OCI-LY3 (cell line): ENCODE data around the gene MED12L.
"Not testable (repeated sequence)": the region's sequence is repeated elsewhere in the genome, so short reads cannot be mapped to it uniquely, and the experiment has no call there.

ENCODE experiments used
- H2AFZ ChIP-seq: fragments of 200-600, 300-600 bp; shearing (Covaris generic); 2 replicates; pipeline ENCODE4 v1.6.0; 2014; ENCODE audit warnings: antibody characterized with exemption, low read depth, low read length
- H3K27ac ChIP-seq: fragments of 200-600, 300-600 bp; sonication (generic); 2 replicates; pipeline ENCODE4 v1.5.1; 2014; ENCODE audit warnings: mild to moderate bottlenecking, low read length, moderate library complexity, mixed read lengths
- H3K27me3 ChIP-seq: fragments of 200-600, 300-600 bp; sonication (generic); 2 replicates; pipeline ENCODE4 v1.6.1; 2014; ENCODE audit warnings: low read depth, low read length, mixed read lengths
- H3K36me3 ChIP-seq: fragments of 200-600, 300-600 bp; sonication (generic); replicated peaks from 2 replicates; pipeline ENCODE3; 2014; ENCODE audit warnings: low read depth, low read length, mixed read lengths
- H3K4me1 ChIP-seq: fragments of 300-600, 200-600 bp; sonication (generic); 2 replicates; pipeline ENCODE4 v1.6.1; 2014; ENCODE audit warnings: low read length, mixed read lengths
- H3K4me2 ChIP-seq: fragments of 200-600, 300-600 bp; sonication (generic); 2 replicates; pipeline ENCODE4 v1.6.1; 2014; ENCODE audit warnings: low read length, mixed read lengths
- H3K4me3 ChIP-seq: fragments of 300-600, 200-600 bp; sonication (generic); 2 replicates; pipeline ENCODE4 v1.5.1; 2014; ENCODE audit warnings: antibody characterized with exemption, mild to moderate bottlenecking, low read length, moderate library complexity
- H3K79me2 ChIP-seq: fragments of 300-600, 200-600 bp; shearing (Covaris generic); 2 replicates; pipeline ENCODE4 v1.6.1; 2014; ENCODE audit warnings: mild to moderate bottlenecking, low read length, mixed read lengths
- H3K9ac ChIP-seq: fragments of 300-600, 200-600 bp; shearing (Covaris generic); 2 replicates; pipeline ENCODE4 v1.6.0; 2014; ENCODE audit warnings: mild to moderate bottlenecking, low read length, moderate library complexity
- H3K9me3 ChIP-seq: fragments of 200-600, 300-600 bp; shearing (Covaris generic); 2 replicates; pipeline ENCODE4 v1.6.1; 2014; ENCODE audit warnings: low read length, mixed read lengths; ENCODE audit not compliant: insufficient read depth
- H4K20me1 ChIP-seq: fragments of 200-600, 300-600 bp; sonication (generic); 2 replicates; pipeline ENCODE4 v1.6.1; 2016; ENCODE audit warnings: low read length, mixed read lengths; ENCODE audit not compliant: insufficient read depth
- CTCF ChIP-seq: fragments of 200-600, 300-600 bp; sonication (generic); IDR thresholded peaks from 2 replicates; pipeline ENCODE4 v1.5.1; 2014; ENCODE audit warnings: antibody characterized with exemption, low read length, low read depth
- EZH2phosphoT487 ChIP-seq: fragments of 200-600 bp; shearing (Covaris generic); IDR thresholded peaks from 2 replicates; pipeline ENCODE4 v1.6.1; 2018; ENCODE audit warnings: antibody characterized with exemption, mixed run types, low read depth

The MED12L gene

GRCh38 chr3:151232991-151233390 lies 147.5 kb downstream of the MED12L start:
- Histone ChIP-seq H3K27ac (no peak overlapping the region), H3K4me2 (no peak overlapping the region), H3K27me3 (no peaks in the 10 kb centered on the region), H3K36me3 (peaks cover 5% of the 10 kb centered on the region), H3K9me3 (no peaks in the 10 kb centered on the region), H3K4me1 (peaks cover 43% of the 10 kb centered on the region), H4K20me1 (no peaks in the 10 kb centered on the region), H3K4me3 (no peak overlapping the region), H3K79me2 (peaks cover 8% of the 10 kb centered on the region; the same call in 1 of the 2 replicates), H3K9ac (no peak overlapping the region), H2AFZ (no peak overlapping the region)
- TF ChIP-seq EZH2phosphoT487 = no peak
- TF ChIP-seq CTCF = no peak

- Histone ChIP-seq H3K27ac (no peak overlapping the region), H3K4me1 (peaks cover 26% of the 10 kb centered on the region), H4K20me1 (no peaks in the 10 kb centered on the region), H3K4me2 (no peak overlapping the region), H3K4me3 (no peak overlapping the region), H2AFZ (no peak overlapping the region), H3K36me3 (peaks cover 2% of the 10 kb centered on the region), H3K79me2 (peaks cover 5% of the 10 kb centered on the region; the same call in 1 of the 2 replicates), H3K9ac (no peak overlapping the region), H3K27me3 (no peaks in the 10 kb centered on the region), H3K9me3 (no peaks in the 10 kb centered on the region)
- TF ChIP-seq EZH2phosphoT487 (no peak), CTCF (no peak)
These were observed 149.4 kb downstream of the MED12L start for GRCh38 chr3:151234825-151235224.

GRCh38 chr3:151236316-151236715 lies 150.9 kb downstream of the MED12L start:
- H3K4me2 ChIP-seq = no peak overlapping the region
- no peak overlapping the region for H3K4me3 ChIP-seq
- H3K79me2 ChIP-seq = no peaks in the 10 kb centered on the region
- H3K4me1 ChIP-seq = peaks cover 11% of the 10 kb centered on the region
- no peak for TF ChIP-seq CTCF
- no peaks in the 10 kb centered on the region for H4K20me1 ChIP-seq
- no peak overlapping the region for H3K9ac ChIP-seq
- no peaks in the 10 kb centered on the region for H3K27me3 ChIP-seq
- no peak overlapping the region for H3K27ac ChIP-seq
- H3K36me3 ChIP-seq = peaks cover 2% of the 10 kb centered on the region
- no peak overlapping the region for H2AFZ ChIP-seq
- no peaks in the 10 kb centered on the region for H3K9me3 ChIP-seq

GRCh38 chr3:151236736-151237135 lies 151.3 kb downstream of the MED12L start:
- H3K27me3 ChIP-seq = no peaks in the 10 kb centered on the region
- H3K9me3 ChIP-seq = no peaks in the 10 kb centered on the region
- H2AFZ ChIP-seq = no peak overlapping the region
- no peak overlapping the region for H3K27ac ChIP-seq
- no peak overlapping the region for H3K9ac ChIP-seq
- no peaks in the 10 kb centered on the region for H3K79me2 ChIP-seq
- no peaks in the 10 kb centered on the region for H4K20me1 ChIP-seq
- TF ChIP-seq CTCF (no peak), EZH2phosphoT487 (no peak)
- peaks cover 2% of the 10 kb centered on the region for H3K36me3 ChIP-seq
- no peak overlapping the region for H3K4me2 ChIP-seq
- no peak overlapping the region for H3K4me3 ChIP-seq
- H3K4me1 ChIP-seq = peaks cover 9% of the 10 kb centered on the region

GRCh38 chr3:151242006-151242405 lies 156.5 kb downstream of the MED12L start:
- H3K27me3 ChIP-seq, H3K4me3 ChIP-seq, H3K9me3 ChIP-seq, H3K27ac ChIP-seq, H2AFZ ChIP-seq, H3K4me2 ChIP-seq, H3K79me2 ChIP-seq, H3K36me3 ChIP-seq, H3K4me1 ChIP-seq, H3K9ac ChIP-seq, H4K20me1 ChIP-seq: not testable (repeated sequence)
